Spleen (tissue), 11 donors: ENCODE data around the gene WIPF2. TPM values are rescaled to one million over a fixed set of nuclear protein-coding genes. Genes with fewer than 3 reads are reported as not detected.
"Not testable (repeated sequence)": the region's sequence is repeated elsewhere in the genome, so short reads cannot be mapped to it uniquely, and the experiment has no call there.

Experiments
- DNase-seq: peaks from one replicate; pipeline ENCODE4 v3.0.0-alpha.2; 2020
- H3K27ac ChIP-seq, 8 donors: fragments of 200-600 bp; sonication (generic) in 7 of 8; 1 replicate in 4 of 8; 2 replicates in 4 of 8; pipeline versions ENCODE4 v1.5.0 to v1.8.0; 2016 to 2021; ENCODE audit warnings: inconsistent platforms in 4 of 8, mild to moderate bottlenecking in 4 of 8, moderate library complexity in 1 of 8
- H3K27me3 ChIP-seq, 7 donors: fragments of 200-600 bp; sonication (generic) in 6 of 7; replicated peaks in 1 of 7; 1 replicate in 4 of 7; 2 replicates in 3 of 7; pipeline versions ENCODE4 v1.5.0 to v1.8.0; 2016 to 2021; ENCODE audit warnings: inconsistent platforms in 3 of 7, mild to moderate bottlenecking in 1 of 7
- H3K36me3 ChIP-seq, 6 donors: fragments of 200-600 bp; sonication (generic) in 5 of 6; 1 replicate in 4 of 6; 2 replicates in 2 of 6; pipeline versions ENCODE4 v1.5.0 to v1.8.0; 2016 to 2021; ENCODE audit warnings: inconsistent platforms in 2 of 6
- H3K4me1 ChIP-seq, 6 donors: fragments of 200-600 bp; sonication (generic) in 5 of 6; 1 replicate in 3 of 6; 2 replicates in 3 of 6; pipeline versions ENCODE4 v1.5.0 to v1.8.0; 2016 to 2021; ENCODE audit warnings: inconsistent platforms in 3 of 6
- H3K4me3 ChIP-seq, 8 donors: fragments of 200-600 bp; sonication (generic) in 7 of 8; 1 replicate in 4 of 8; 2 replicates in 4 of 8; pipeline versions ENCODE4 v1.5.0 to v1.8.0; 2016 to 2021; ENCODE audit warnings: inconsistent platforms in 4 of 8, mild to moderate bottlenecking in 4 of 8, moderate library complexity in 2 of 8
- H3K9me3 ChIP-seq, 8 donors: fragments of 200-600 bp; sonication (generic) in 7 of 8; 1 replicate in 4 of 8; 2 replicates in 4 of 8; pipeline versions ENCODE4 v1.5.0 to v1.8.0; 2016 to 2021; ENCODE audit warnings: inconsistent platforms in 4 of 8
- CTCF ChIP-seq, 11 experiments: fragments of 200-600 bp in 7 of 11; fragments of 450-650 bp in 4 of 11; sonication (generic) in 4 of 11; IDR thresholded peaks in 8 of 11; conservative IDR thresholded peaks in 3 of 11; 1 replicate in 7 of 11; 2 replicates in 4 of 11; pipeline versions ENCODE4 v1.4.0 to v1.8.0; 2016 to 2021; ENCODE audit warnings: antibody characterized with exemption in 11 of 11, inconsistent platforms in 4 of 11, mild to moderate bottlenecking in 1 of 11
- POLR2A ChIP-seq, 3 donors: fragments of 450-650 bp; IDR thresholded peaks; one replicate each; pipeline ENCODE4 v1.5.1; 2017; ENCODE audit warnings: antibody characterized with exemption in 3 of 3, mild to moderate bottlenecking in 1 of 3
- POLR2AphosphoS5 ChIP-seq, 3 donors: sonication (generic); formaldehyde crosslinking; IDR thresholded peaks; one replicate each; pipeline ENCODE4 v1.5.1; 2017; ENCODE audit warnings: antibody characterized with exemption in 3 of 3
- WGBS, 5 donors: extraction: QIAGEN DNeasy Blood & Tissue Kit in 3 of 5; methylation state at CpG; one replicate each; pipeline versions ENCODE4 v1.1.5 to v1.1.7; 2013 to 2018; 5-methylcytosine and 5-hydroxymethylcytosine counted together
- intact Hi-C: fragments of 100-400 bp; cut with DNase I; formaldehyde crosslinking; loops from one replicate; pipeline ENCODE4 v1.15.0; 2023; ENCODE audit warnings: low total_unique reads
- polyA plus RNA-seq, 3 donors: library from polyadenylated mRNA; stranded (reverse); fragments of 200-250 nt; gene quantifications; one replicate each; pipeline ENCODE4 v1.2.1, GENCODE V29; 2013
- total RNA-seq, 7 donors: library from RNA; depleted of rRNA in 3 of 7; stranded (reverse); fragments of >200 nt in 3 of 7; fragmentation: NEBNext Ultra II Directional in 4 of 7; extraction: Animal tissue kit (Norgen Biotek cat#: 25700) in 4 of 7; gene quantifications; one replicate each; pipeline versions ENCODE4 v1.1.0 to v1.2.1, GENCODE V29; 2016 to 2021
- donor health status: healthy with polysubstance abuse.
- donor health status: DM: no; HTN: no; CAD: no; lungs with moderate emphysema.
- donor health status: DM: no; HTN: no; CAD: no.
- donor health status: Bipolar disorder and iron deficiency.
- donor health status: healthy.
- donor health status: DM: no; HTN: no; CAD: no.
- donor health status: DM: yes; HTN: yes; CAD: no.

The WIPF2 gene
- total and polyA plus RNA-seq, 10 donors = 3.7 to 43.2 (median 20.1) TPM

GRCh38 chr17:40198576-40198975 is 20.5 kb upstream of the WIPF2 start:
- Histone ChIP-seq H3K4me3 (no peak overlapping the region), H3K27ac (no peak overlapping the region), H3K9me3 (no peaks in the 10 kb centered on the region), H3K36me3 (peaks cover 0 to 3% (median 0%) of the 10 kb centered on the region in 6 donors), H3K4me1 (peaks cover 3 to 33% (median 15%) of the 10 kb centered on the region in 6 donors), H3K27me3 (peaks cover 0 to 5% (median 0%) of the 10 kb centered on the region in 7 donors)
- intact Hi-C loops = no loop called here
- DNase-seq = no peak
- TF ChIP-seq POLR2AphosphoS5 (IDR thresholded peaks at IDR 0.05) (no peak), CTCF (IDR thresholded peaks at IDR 0.05 in 8 of 11, conservative IDR thresholded peaks at IDR 0.05 in 3 of 11) (no peak), POLR2A (IDR thresholded peaks at IDR 0.05) (no peak)
- 82 to 91% (median 84%) methylated on average over 5 of the region's 5 CpGs for WGBS, 5 donors

DNA sequence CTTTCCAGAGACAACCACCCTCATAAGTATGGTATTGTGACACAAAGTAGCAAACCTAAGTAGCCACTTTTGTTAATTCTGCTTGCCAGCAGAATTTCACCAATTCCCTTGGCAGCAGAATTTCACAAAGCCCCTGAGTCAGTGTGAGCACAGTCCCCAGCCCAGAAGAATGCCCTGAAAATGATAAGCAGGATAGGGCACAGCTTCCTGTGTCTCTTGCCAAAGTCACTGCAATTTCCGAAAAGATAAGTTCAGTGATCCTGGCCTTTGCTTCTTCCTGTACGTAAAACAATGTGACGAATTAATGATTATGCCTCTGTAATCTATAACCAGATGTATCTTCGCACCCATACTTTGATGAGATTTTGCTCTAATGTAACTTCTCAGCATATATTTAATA is 16.0 kb upstream of the WIPF2 start:
- Histone ChIP-seq H3K27ac (peak overlapping the region in 7 of 8 donors; percentile 58 to 78 (median 72)), H3K4me1 (peaks cover 3 to 39% (median 20%) of the 10 kb centered on the region in 6 donors)

GRCh38 chr17:40206193-40206592 is 12.9 kb upstream of the WIPF2 start:
- H3K4me1 ChIP-seq = peaks cover 3 to 37% (median 20%) of the 10 kb centered on the region in 6 donors
- H3K9me3 ChIP-seq, H3K36me3 ChIP-seq, H3K4me3 ChIP-seq, intact Hi-C loops, DNase-seq, H3K27me3 ChIP-seq: not testable (repeated sequence)
- peak overlapping the region in 4 of 8 donors; percentile 37 to 46 (median 39) for H3K27ac ChIP-seq
- 67 to 87% (median 70%) methylated on average over 8 of the region's 8 CpGs for WGBS, 5 donors

More for the DNA sequence above, 16.0 kb upstream of the WIPF2 start:
- 42 to 70% (median 52%) methylated on average over 4 of the region's 4 CpGs for WGBS, 5 donors
- intact Hi-C loops = loop anchor here (5.0 kb wide), 1 partner anchor 89 kb away; no protein-coding TSS in a partner anchor
- no peaks in the 10 kb centered on the region for H3K36me3 ChIP-seq
- TF ChIP-seq POLR2AphosphoS5 (IDR thresholded peaks at IDR 0.05) (peak in 1 of 3 donors; percentile 81), CTCF (IDR thresholded peaks at IDR 0.05 in 8 of 11, conservative IDR thresholded peaks at IDR 0.05 in 3 of 11) (no peak)
- H3K4me3 ChIP-seq = no peak overlapping the region
- peaks cover 0 to under 1% (median 0%) of the 10 kb centered on the region in 7 donors for H3K27me3 ChIP-seq
- DNase-seq = no peak
- no peaks in the 10 kb centered on the region for H3K9me3 ChIP-seq

DNA sequence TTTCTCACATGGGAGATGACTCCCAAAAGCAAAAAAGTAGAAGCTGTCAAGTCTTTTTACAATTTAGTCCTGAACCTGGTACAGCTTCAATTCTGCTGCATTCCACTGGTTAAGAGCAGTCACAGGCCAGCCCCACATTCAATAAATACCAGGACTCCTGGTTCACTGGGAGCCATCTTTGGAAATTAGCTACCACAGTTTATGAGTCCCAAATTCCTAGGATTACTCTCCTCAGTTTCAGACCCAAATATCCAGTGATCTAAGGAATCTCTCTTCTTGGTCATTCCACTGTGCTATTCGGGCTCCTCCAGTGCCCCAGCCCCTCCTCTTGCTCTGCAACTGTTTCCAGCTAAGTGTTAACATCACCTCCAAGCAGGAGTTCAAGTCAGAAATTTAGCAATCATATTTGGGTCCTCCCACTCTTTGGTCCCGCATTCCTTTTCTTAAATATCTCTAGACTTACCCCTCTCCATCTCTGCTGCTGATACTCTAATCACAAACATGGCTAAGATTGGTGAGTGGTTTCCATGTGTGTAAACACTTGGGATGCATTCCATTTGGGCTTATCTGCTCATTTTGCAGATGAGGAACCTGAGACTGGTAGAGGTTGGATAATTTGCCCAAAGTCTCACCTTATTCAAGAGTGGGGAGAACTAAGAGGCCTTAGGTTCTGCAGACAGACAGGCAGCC is 9.6 kb upstream of the WIPF2 start:
- H3K4me3 ChIP-seq = no peak overlapping the region
- no peaks in the 10 kb centered on the region for H3K36me3 ChIP-seq
- intact Hi-C loops = no loop called here
- H3K27me3 ChIP-seq = no peaks in the 10 kb centered on the region
- H3K27ac ChIP-seq = no peak overlapping the region
- TF ChIP-seq CTCF (IDR thresholded peaks at IDR 0.05 in 8 of 11, conservative IDR thresholded peaks at IDR 0.05 in 3 of 11) (no peak), POLR2AphosphoS5 (IDR thresholded peaks at IDR 0.05) (no peak), POLR2A (IDR thresholded peaks at IDR 0.05) (no peak)
- peaks cover 0 to 5% (median 0%) of the 10 kb centered on the region in 6 donors for H3K4me1 ChIP-seq
- WGBS, 5 donors = 73 to 94% (median 81%) methylated on average over 2 of the region's 2 CpGs
- no peak for DNase-seq
- H3K9me3 ChIP-seq = no peaks in the 10 kb centered on the region

GRCh38 chr17:40213914-40214313 is 5.2 kb upstream of the WIPF2 start:
- WGBS, 5 donors = 72 to 95% (median 89%) methylated on average over 6 of the region's 6 CpGs
- H3K36me3 ChIP-seq, intact Hi-C loops, H3K9me3 ChIP-seq, H3K4me3 ChIP-seq, H3K27me3 ChIP-seq, H3K27ac ChIP-seq, DNase-seq: not testable (repeated sequence)
- peaks cover 0 to 12% (median 3%) of the 10 kb centered on the region in 6 donors for H3K4me1 ChIP-seq
